Suppressor macrophage treated with lipopolysaccharide for 1 hour (primary cell): Measurements from ENCODE around the gene SLC9A3.
A peak's percentile ranks its signal among the peaks of the same experiment; 100 is the strongest.

Experiments
- DNase-seq, 3 donors: peaks; one replicate each; pipeline ENCODE4 v3.0.0-alpha.2; 2020 to 2022

Gene SLC9A3

DNA sequence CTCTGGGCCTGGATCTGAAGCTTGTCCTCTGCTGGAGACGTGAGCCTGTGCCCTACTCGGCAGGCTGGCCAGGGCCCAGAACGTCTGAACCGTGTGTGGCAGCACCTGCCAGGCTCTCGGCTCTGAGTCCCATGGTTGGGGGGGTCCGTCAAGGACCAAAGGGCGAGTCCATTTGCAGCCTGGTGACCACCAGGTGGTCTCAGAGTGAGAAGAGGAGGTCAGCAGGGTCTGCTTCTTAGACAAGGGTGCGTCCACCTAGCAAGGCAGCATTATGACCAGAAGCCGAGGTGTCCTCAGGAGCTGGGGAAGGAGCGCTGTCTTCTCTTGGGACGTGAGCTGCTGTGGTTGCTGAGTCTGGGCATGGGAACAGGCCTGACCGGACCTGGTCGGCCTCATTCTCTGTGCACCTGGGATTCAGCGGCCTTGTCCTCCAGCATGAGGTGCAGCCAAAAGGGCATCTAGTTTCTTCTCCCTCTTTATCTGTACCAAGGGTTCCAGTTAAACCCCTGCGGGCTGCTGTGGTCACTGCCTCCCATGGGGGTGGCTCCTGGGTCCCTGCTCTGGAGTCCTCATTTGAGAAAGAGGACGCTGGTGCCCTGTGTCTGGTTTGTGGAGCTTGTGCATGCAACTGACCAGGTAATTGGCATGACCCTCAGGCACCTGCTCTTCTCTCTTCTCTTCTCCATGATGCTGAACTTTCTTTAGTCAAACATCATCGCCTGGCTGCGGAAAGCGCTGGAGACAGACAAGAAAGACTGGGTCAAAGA lies 66.9 kb downstream of the SLC9A3 start:
- DNase-seq = no peak

GRCh38 chr5:456351-457194 lies 67.7 kb downstream of the SLC9A3 start:
- no peak for DNase-seq

DNA sequence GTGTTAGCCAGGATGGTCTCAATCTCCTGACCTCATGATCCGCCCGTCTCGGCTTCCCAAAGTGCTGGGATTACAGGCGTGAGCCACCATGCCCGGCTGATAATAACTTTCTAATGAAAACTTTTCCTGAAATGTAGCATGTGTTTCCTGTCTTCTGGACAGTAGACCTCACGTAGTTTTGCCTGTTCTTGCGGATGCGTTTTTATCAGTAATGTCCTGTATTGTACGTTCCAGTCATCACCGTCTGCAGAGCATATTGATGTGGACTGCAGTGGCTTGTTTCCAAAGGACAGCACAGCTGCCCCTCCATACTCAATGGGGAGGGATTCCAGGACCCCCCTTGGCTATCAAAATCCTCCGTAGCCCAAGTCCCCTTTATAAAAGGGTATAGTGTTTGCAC lies 68.4 kb downstream of the SLC9A3 start:
- no peak for DNase-seq

DNA sequence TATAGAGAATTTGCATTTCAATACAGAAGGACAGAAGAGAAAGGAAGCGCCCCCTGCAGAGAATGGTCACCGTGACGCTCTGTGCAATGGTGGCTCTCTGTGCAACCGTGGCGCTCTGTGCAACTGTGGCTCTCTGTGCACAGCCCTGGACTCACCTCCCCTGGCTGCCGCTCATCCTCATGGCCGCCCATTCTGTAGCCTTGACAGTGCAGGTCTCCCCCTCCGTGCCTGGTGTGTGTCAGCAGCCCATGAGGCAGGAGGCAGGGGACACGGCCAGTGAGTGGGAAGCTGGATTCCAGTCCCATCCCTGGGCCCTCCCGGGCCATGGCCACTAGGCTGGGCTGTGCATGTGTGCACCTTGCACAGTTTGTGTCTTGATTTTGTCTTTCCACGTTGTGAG lies 69.3 kb downstream of the SLC9A3 start:
- DNase-seq = no peak

GRCh38 chr5:453725-454481 lies 70.3 kb downstream of the SLC9A3 start:
- no peak for DNase-seq

- DNase-seq = no peak
Observed at GRCh38 chr5:452978-453710, 71.1 kb downstream of the SLC9A3 start.

DNA sequence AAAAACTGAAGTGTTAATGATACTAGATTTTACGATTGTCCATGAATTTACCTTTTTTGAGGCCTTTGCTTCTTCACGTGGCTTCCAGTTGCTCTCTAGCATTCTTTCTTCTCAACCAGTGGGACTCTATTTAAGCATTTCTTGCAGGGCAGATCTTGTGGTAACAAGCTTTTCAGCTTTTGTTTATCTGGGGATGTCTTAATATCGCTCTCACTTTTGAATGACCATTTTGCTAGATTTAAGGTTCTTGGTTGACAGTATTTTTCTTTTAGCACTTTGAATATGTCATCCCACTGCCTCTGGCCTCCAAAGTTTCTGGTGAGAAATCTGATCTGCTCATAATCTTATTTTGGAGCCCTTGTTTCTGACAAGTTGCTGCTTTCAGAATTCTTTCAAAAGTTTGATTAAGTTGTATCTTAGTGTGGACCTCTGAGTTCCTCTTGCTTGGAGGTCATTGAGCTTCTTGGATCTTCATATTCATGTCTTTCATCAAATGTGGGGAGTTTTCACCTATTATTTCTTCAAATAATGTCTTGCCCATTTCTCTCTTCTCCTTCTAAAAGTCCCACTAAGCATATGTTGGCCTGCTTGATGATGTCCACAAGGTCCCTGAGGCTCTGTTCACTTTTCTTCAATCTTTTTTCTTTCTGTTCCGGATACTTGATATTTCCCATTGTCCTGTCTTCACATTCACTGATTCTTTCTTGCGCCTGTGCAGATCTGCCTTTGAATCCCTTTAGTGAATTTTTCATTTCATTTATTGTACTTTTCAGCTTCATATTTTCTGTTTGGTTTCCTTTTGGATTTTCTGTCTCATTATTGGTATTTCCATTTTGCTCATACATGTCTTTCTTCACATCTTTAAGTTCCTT lies 72.4 kb downstream of the SLC9A3 start:
- no peak for DNase-seq

GRCh38 chr5:449151-449550 lies 75.1 kb downstream of the SLC9A3 start:
- no peak for DNase-seq

GRCh38 chr5:448766-449090 lies 75.5 kb downstream of the SLC9A3 start:
- no peak for DNase-seq

DNA sequence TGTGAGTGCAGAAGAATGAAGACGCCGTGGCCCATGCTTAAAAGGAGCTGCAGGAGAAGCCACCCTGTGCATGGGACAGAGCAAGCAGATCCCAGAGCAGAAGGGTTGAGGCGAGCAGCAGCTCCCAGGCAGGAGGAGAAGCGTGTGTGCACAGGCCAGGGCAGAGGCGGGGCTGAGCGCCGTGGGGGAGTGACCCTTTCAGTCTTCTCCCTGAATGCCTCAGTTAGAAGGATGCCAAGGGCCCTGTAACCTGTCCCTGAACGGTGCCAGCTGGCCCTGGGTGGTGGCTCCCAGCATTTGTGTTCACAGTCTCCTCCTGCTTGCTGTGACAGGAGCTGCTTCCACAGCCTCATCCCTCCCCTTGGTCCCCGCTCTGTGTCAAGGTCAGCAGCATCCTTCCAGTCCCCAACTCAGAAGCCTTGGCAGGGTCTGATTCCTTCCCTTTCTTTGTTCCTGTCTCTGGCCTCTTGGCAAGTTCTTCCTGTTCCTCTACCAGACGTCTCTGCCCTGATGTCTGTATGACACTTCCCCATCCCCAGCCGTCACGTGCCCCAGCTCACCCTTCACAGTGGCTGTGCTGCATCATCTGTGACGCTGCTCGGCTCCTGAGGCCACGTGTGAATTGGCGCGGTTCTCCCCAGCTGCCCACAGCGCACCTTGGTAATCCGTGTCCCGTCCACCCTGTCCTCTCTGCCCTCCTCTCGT lies 76.0 kb downstream of the SLC9A3 start:
- DNase-seq = peak; percentile 81 to 88 (median 87)

- DNase-seq = no peak
Observed at GRCh38 chr5:447501-447900, 76.7 kb downstream of the SLC9A3 start.

DNA sequence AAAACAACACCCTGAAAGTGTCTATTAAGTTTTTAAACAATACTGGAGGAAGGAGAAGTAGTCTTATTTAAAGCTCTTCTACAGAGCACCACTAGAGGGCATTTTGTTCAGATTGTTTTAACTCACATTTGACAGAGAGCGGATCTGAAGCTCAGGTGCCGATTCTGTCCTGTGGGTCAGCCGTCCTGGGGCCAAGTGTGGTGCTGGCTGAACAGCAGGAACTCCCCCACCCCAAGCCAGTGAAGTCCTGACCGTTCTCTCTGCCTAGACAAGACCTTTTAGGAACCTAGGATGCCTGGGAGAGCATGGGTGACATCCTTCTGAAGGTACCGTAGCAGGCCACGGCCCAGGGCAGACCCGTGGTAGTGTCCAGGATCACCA lies 77.4 kb downstream of the SLC9A3 start:
- DNase-seq = peak; percentile 62 to 77 (median 71)

DNA sequence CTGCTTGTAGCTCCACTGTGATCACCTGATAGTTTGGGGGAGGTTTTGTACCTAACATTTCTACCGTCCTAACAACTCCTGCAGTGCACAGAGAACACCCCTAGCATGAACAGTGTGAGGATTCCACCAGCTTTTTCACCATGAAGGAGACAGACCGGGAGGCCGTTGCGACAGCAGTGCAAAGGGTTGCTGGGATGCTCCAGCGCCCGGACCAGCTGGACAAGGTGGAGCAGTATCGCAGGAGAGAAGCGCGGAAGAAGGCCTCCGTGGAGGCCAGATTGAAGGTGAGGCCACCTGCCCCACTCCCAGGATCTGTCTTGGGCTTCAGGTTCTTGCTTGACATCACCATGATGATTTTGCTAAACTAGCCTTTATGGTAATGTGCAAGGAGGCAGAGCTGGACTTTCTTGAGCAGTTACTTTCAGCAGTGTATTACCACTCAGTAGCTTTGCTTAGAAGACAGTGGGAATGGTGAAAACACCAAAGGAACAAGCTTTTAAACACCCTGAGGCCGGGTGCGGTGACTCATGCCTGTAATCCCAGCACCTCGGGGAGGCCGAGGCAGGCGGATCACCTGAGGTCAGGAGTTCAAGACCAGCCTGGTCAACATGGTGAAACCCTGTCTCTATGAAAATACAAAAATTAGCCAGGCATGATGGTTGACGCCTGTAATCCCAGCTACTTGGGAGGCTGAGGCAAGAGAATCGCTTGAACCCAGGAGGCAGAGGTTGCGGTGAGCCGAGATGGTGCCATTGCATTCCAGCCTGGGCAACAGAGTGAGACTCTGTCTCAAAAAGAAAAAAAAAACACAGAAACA lies 78.0 kb downstream of the SLC9A3 start:
- no peak for DNase-seq

DNA sequence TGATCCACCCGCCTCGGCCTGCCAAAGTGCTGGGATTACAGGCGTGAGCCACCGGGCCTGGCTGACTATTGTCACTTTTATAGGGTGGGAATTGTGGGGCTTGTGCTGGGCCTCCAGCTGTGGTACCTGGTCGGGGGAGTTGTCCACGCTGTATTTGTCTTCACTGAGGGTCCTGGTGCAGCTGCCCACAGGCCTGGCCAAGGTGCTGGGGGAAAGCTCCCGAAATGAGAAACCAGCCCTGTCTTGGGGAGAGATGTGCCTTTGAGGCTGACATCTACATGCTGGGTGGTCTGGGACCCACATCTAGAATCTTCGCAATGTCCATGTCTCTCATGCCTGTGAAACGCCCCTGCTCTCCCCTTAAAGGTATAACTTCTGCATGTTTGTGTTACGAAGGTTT lies 78.7 kb downstream of the SLC9A3 start:
- no peak for DNase-seq

- no peak for DNase-seq
Observed at GRCh38 chr5:444226-444625, 80.0 kb downstream of the SLC9A3 start.

DNA sequence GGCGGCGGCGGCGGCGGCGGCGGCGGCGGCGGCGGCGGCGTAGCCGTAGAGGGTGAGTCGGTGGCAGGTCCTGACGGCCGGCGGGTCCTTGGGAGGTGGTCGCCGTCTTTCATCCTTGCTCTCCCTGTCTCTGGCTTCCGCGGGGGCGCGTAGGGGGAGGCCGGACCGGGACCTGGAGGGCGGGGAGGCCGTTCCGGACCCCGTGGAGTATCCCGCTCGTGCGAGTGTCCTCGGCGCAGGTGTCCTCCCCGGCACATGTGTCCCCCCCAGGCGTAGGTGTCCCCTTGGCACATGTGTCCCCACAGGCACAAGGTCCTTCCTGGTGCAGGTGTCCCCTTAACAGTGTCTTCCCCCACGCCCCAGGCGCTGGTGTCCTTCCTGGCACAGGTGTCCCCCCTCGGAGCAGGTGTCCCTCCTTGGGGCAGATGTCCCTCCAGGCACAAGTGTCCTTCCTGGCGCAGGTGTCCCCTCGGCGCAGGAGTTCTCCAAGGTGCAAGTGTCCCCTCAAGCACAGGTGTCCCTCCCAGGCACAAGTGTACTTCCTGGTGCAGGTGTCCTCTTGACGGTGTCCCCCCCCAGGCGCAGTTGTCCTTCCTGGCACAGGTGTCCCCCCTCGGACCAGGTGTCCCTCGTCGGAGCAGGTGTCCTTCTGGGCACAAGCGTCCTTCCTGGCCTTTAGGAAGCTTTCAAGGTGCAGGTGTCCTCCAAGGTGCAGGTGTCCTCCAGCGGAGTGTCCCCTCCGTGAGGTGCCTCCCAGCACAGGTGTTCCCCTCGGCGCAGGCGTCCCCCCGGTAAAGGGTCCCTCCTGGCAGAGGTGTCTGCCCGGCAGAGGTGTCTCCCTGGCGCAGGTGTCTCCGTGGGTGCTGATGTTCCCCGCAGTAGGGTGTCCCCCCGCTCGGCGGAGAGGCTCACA lies 80.8 kb downstream of the SLC9A3 start:
- DNase-seq = peak in 1 of 3 donors; percentile 20

GRCh38 chr5:442335-443238 lies 81.7 kb downstream of the SLC9A3 start, which contains the start of gene EXOC3:
TSS of gene EXOC3 (plus strand) at chr5:443176. CDS start at chr5:446206, 3,030 bp downstream.
- DNase-seq = peak; percentile 76 to 92 (median 87)

DNA sequence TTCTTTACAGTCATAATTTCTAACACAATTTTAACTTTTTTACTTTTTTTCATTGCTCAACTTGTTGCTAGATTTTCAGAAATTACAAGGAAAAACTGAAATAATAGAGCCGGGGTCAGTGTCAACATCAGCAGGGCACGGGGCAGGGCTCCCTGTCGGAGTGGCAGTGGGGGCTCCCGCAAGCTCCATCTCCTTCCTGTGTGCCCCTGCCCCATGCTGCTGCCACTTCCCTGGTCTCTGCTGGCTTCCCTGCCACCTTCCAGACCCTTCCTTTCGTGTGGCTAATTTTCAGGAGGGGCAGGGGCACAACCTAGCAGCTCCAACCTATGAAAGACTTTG lies 82.3 kb downstream of the SLC9A3 start:
- no peak for DNase-seq
